SK-N-SH (cell line): Measurements from ENCODE around the gene LPP. TPM values are rescaled to one million over a fixed set of nuclear protein-coding genes. Genes with fewer than 3 reads are reported as not detected.

Experiments
- CTCF ChIA-PET: fragments of 300-600, 350-600 bp; formaldehyde crosslinking; extraction: SDS; loops from one replicate; lab custom pipeline; 2021; lab: Yijun Ruan, JAX
- POLR2A ChIA-PET: fragments of 350-600 bp; sonication (Branson Sonifier 250); formaldehyde crosslinking; extraction: SDS; loops from one replicate; lab custom pipeline; 2020; ENCODE audit warnings: antibody characterized with exemption, inconsistent platforms; lab: Yijun Ruan, JAX
- DNase-seq: peaks from one replicate; pipeline ENCODE4 v3.0.0; 2012
- H2AFZ ChIP-seq: fragments of 200-600 bp; sonication (generic); 2 replicates; pipeline ENCODE4 v1.8.1; 2016; ENCODE audit warnings: antibody characterized with exemption, mild to moderate bottlenecking, low read depth
- H3F3A ChIP-seq: fragments of 200-600 bp; sonication (generic); replicated peaks from 2 replicates; pipeline ENCODE3; 2016; ENCODE audit warnings: antibody characterized with exemption, mild to moderate bottlenecking; ENCODE audit not compliant: insufficient read depth
- H3K27ac ChIP-seq, 2 experiments: fragments of 200-500 bp in 1 of 2; fragments of 200-600 bp in 1 of 2; sonication (Bioruptor generic) in 1 of 2; sonication (generic), shearing (Covaris generic) in 1 of 2; 2 replicates each; pipeline versions ENCODE4 v1.5.1 to v1.6.1; 2014 to 2016; ENCODE audit warnings: low read depth in 2 of 2, inconsistent platforms in 1 of 2, low read length in 1 of 2, mild to moderate bottlenecking in 1 of 2, mixed read lengths in 1 of 2
- H3K27me3 ChIP-seq: fragments of 200-600 bp; sonication (generic), shearing (Covaris generic); 2 replicates; pipeline ENCODE4 v1.6.1; 2016; ENCODE audit warnings: mixed run types; ENCODE audit not compliant: insufficient read depth
- H3K36me3 ChIP-seq, 2 experiments: fragments of 200-500 bp in 1 of 2; fragments of 200-600 bp in 1 of 2; sonication (Bioruptor generic) in 1 of 2; sonication (generic) in 1 of 2; replicated peaks in 1 of 2; 2 replicates each; pipeline versions ENCODE3 to v1.5.1; 2014 to 2016; ENCODE audit warnings: low read length in 1 of 2, mild to moderate bottlenecking in 1 of 2; ENCODE audit not compliant: insufficient read depth in 2 of 2, control insufficient read depth in 1 of 2
- H3K4me1 ChIP-seq, 2 experiments: fragments of 200-500 bp in 1 of 2; fragments of 200-600 bp in 1 of 2; sonication (Bioruptor generic) in 1 of 2; sonication (generic), shearing (Covaris generic) in 1 of 2; 2 replicates each; pipeline versions ENCODE4 v1.5.1 to v1.6.1; 2014 to 2016; ENCODE audit warnings: low read depth in 1 of 2, low read length in 1 of 2, mixed run types in 1 of 2; ENCODE audit not compliant: insufficient read depth in 2 of 2, control insufficient read depth in 1 of 2
- H3K4me2 ChIP-seq: fragments of 200-600 bp; sonication (generic), shearing (Covaris generic); 2 replicates; pipeline ENCODE4 v1.6.1; 2017; ENCODE audit warnings: mixed run types
- H3K4me3 ChIP-seq, 2 experiments: fragments of 200-500 bp in 1 of 2; fragments of 200-600 bp in 1 of 2; sonication (Bioruptor generic) in 1 of 2; sonication (generic), shearing (Covaris generic) in 1 of 2; 2 replicates each; pipeline versions ENCODE4 v1.5.1 to v1.8.1; 2014 to 2016; ENCODE audit warnings: low read depth in 2 of 2, inconsistent platforms in 1 of 2, low read length in 1 of 2, mild to moderate bottlenecking in 1 of 2, mixed read lengths in 1 of 2, moderate library complexity in 1 of 2
- H3K79me2 ChIP-seq: fragments of 200-600 bp; sonication (generic); 2 replicates; pipeline ENCODE4 v1.8.1; 2017; ENCODE audit warnings: mild to moderate bottlenecking; ENCODE audit not compliant: insufficient read depth
- H3K9ac ChIP-seq: fragments of 200-600 bp; sonication (generic); 2 replicates; pipeline ENCODE4 v1.6.1; 2017; ENCODE audit warnings: mixed run types
- H3K9me2 ChIP-seq: fragments of 200-600 bp; sonication (generic); 2 replicates; pipeline ENCODE4 v1.6.1; 2017; ENCODE audit warnings: mixed run types
- H3K9me3 ChIP-seq: fragments of 200-600 bp; sonication (generic); 2 replicates; pipeline ENCODE4 v1.6.1; 2017; ENCODE audit warnings: mixed run types, mild to moderate bottlenecking, moderate library complexity
- H4K20me1 ChIP-seq: fragments of 200-600 bp; sonication (generic); 2 replicates; pipeline ENCODE4 v1.6.1; 2017; ENCODE audit warnings: mild to moderate bottlenecking, mixed run types; ENCODE audit not compliant: insufficient read depth
- CHD2 ChIP-seq: fragments of 150-350 bp; IDR thresholded peaks from 2 replicates; pipeline ENCODE4 v1.6.1; 2018; ENCODE audit warnings: low read length; ENCODE audit not compliant: partially characterized antibody
- CTCF ChIP-seq: fragments of 200-600 bp; sonication (generic); IDR thresholded peaks from 2 replicates; pipeline ENCODE4 v1.6.1; 2017; ENCODE audit warnings: antibody characterized with exemption, mild to moderate bottlenecking, moderate library complexity
- ELF1 ChIP-seq: IDR thresholded peaks from 2 replicates; pipeline ENCODE4 v1.4.0; 2012
- EP300 ChIP-seq, 2 experiments: IDR thresholded peaks; 2 replicates each; pipeline versions ENCODE4 v1.4.0 to v1.6.1; 2012; ENCODE audit warnings: borderline replicate concordance in 1 of 2, low read depth in 1 of 2, low read length in 1 of 2
- EZH2phosphoT487 ChIP-seq: fragments of 200-600 bp; sonication (generic); IDR thresholded peaks from 2 replicates; pipeline ENCODE4 v1.6.1; 2017; ENCODE audit warnings: low read depth, mixed run types, mild to moderate bottlenecking, antibody characterized with exemption, moderate library complexity, borderline replicate concordance
- FOXM1 ChIP-seq: IDR thresholded peaks from 2 replicates; pipeline ENCODE4 v1.4.0; 2012; ENCODE audit warnings: low read depth, mild to moderate bottlenecking
- GABPA ChIP-seq: IDR thresholded peaks from 2 replicates; pipeline ENCODE4 v1.4.0; 2012; ENCODE audit warnings: low read depth, mild to moderate bottlenecking
- JUND ChIP-seq: IDR thresholded peaks from 2 replicates; pipeline ENCODE4 v1.4.0; 2012
- MEF2A ChIP-seq: IDR thresholded peaks from 2 replicates; pipeline ENCODE4 v1.4.0; 2012; ENCODE audit warnings: low read depth, borderline replicate concordance
- PBX3 ChIP-seq: IDR thresholded peaks from 2 replicates; pipeline ENCODE4; 2012
- POLR2AphosphoS5 ChIP-seq: IDR thresholded peaks from 2 replicates; pipeline ENCODE4 v1.6.1; 2012; ENCODE audit warnings: low read depth, low read length
- RAD21 ChIP-seq: IDR thresholded peaks from 2 replicates; pipeline ENCODE4 v1.6.1; 2012; ENCODE audit warnings: mild to moderate bottlenecking, low read length
- REST ChIP-seq: IDR thresholded peaks from 2 replicates; pipeline ENCODE4 v1.6.1; 2012; ENCODE audit warnings: mild to moderate bottlenecking, low read depth, low read length, moderate library complexity
- RFX5 ChIP-seq: IDR thresholded peaks from 2 replicates; pipeline ENCODE4 v1.6.1; 2012; ENCODE audit warnings: mild to moderate bottlenecking, improper control_type of control experiment, low read length
- SIN3A ChIP-seq: IDR thresholded peaks from 2 replicates; pipeline ENCODE4 v1.6.1; 2012; ENCODE audit warnings: low read depth, mild to moderate bottlenecking, low read length, moderate library complexity, borderline replicate concordance
- TCF12 ChIP-seq: IDR thresholded peaks from 2 replicates; pipeline ENCODE4 v1.4.0; 2012
- TEAD4 ChIP-seq: IDR thresholded peaks from 2 replicates; pipeline ENCODE4 v1.4.0; 2012; ENCODE audit warnings: mild to moderate bottlenecking, borderline replicate concordance; ENCODE audit not compliant: insufficient read depth
- WGBS: methylation state at CpG from one replicate; pipeline ENCODE4 v1.1.6; 2017; ENCODE audit warnings: low lambda C conversion rate; 5-methylcytosine and 5-hydroxymethylcytosine counted together
- polyA plus RNA-seq, 3 experiments: library from polyadenylated mRNA; depleted of rRNA; stranded (reverse); fragments of >200 nt; gene quantifications; 2 replicates each; pipeline ENCODE4 v1.2.3, GENCODE V29; 2012
- TF ChIP-seq, protein P1 (sequence below): fragments of 150-350 bp; IDR thresholded peaks from 2 replicates; pipeline ENCODE4 v1.6.1; 2016; ENCODE audit warnings: mild to moderate bottlenecking, low read depth, low read length
- TF ChIP-seq, protein P2 (sequence below): IDR thresholded peaks from 2 replicates; pipeline ENCODE4 v1.4.0; 2012; ENCODE audit warnings: low read depth, borderline replicate concordance
- TF ChIP-seq, protein P3 (sequence below): IDR thresholded peaks from 2 replicates; pipeline ENCODE4 v1.4.0; 2012; ENCODE audit warnings: low read depth

LPP gene
- polyA plus RNA-seq, 1 of the 3 experiments (the other 2 are of a cell fraction) = 6.6 TPM

DNA sequence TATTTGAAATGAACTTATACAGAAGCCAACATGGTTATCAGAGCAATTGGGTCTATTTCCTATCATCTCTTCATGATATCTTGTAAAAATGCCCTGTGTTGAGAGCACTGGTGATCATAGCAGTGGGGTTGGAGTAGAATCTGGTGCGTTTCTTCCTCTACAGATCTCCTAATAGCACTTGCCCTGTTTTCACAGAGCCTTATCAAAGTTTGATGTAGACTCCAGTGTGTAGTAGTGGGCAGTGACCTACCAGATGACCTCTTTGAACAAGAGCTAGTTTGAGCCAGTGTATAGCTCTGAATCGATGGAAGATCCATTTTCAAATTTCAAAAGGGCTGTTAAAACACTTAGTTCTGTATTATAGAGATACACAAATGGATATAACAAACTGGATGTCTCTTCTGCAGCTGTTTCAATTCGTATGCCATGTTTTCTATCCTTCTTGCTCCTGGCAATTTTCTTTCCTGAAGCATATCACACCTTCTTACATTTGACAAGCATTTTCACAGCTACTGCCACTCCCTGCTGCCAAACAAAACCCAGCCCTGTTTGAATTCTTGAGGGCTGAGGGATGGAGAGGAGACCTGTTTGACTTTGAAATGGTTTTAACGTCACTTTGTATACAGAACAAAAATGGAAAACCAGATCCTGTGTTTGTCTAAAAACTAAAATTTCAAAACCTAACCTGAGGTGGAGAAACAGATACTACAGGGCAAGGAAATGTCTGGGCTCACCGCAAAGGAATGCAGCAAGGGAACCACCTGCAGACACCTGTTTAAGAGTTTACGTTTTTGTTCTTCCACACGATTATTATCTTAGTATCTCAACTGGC lies 663.4 kb downstream of the LPP start:
- H3K27ac ChIP-seq = no peak overlapping the region
- H3K79me2 ChIP-seq = peaks cover 10% of the 10 kb centered on the region
- H3K9me2 ChIP-seq = no peaks in the 10 kb centered on the region
- peaks cover 4% of the 10 kb centered on the region for H3F3A ChIP-seq
- CTCF ChIA-PET = no interaction called here
- no peaks in the 10 kb centered on the region for H3K27me3 ChIP-seq
- TF ChIP-seq, protein P1, sequence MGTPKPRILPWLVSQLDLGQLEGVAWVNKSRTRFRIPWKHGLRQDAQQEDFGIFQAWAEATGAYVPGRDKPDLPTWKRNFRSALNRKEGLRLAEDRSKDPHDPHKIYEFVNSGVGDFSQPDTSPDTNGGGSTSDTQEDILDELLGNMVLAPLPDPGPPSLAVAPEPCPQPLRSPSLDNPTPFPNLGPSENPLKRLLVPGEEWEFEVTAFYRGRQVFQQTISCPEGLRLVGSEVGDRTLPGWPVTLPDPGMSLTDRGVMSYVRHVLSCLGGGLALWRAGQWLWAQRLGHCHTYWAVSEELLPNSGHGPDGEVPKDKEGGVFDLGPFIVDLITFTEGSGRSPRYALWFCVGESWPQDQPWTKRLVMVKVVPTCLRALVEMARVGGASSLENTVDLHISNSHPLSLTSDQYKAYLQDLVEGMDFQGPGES = no peak
- TF ChIP-seq, protein P2, sequence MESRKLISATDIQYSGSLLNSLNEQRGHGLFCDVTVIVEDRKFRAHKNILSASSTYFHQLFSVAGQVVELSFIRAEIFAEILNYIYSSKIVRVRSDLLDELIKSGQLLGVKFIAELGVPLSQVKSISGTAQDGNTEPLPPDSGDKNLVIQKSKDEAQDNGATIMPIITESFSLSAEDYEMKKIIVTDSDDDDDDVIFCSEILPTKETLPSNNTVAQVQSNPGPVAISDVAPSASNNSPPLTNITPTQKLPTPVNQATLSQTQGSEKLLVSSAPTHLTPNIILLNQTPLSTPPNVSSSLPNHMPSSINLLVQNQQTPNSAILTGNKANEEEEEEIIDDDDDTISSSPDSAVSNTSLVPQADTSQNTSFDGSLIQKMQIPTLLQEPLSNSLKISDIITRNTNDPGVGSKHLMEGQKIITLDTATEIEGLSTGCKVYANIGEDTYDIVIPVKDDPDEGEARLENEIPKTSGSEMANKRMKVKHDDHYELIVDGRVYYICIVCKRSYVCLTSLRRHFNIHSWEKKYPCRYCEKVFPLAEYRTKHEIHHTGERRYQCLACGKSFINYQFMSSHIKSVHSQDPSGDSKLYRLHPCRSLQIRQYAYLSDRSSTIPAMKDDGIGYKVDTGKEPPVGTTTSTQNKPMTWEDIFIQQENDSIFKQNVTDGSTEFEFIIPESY = no peak
- TF ChIP-seq TEAD4 = no peak
- no peak for TF ChIP-seq EP300 (IDR thresholded peaks at IDR 0.05; ENCODE audit: borderline replicate concordance in 1 of 2, low read depth in 1 of 2, low read length in 1 of 2)
- TF ChIP-seq RAD21 = no peak
- no peak for TF ChIP-seq CHD2
- TF ChIP-seq ELF1 = no peak
- TF ChIP-seq SIN3A = no peak
- TF ChIP-seq PBX3 = no peak
- no peak for TF ChIP-seq FOXM1
- no peak for TF ChIP-seq GABPA
- no peak for TF ChIP-seq TCF12
- no peak for TF ChIP-seq POLR2AphosphoS5
- no peak for TF ChIP-seq MEF2A
- TF ChIP-seq JUND = no peak
- no peak for TF ChIP-seq RFX5
- no peak for TF ChIP-seq CTCF
- no peak for TF ChIP-seq EZH2phosphoT487
- no peak for TF ChIP-seq REST
- TF ChIP-seq, protein P3, sequence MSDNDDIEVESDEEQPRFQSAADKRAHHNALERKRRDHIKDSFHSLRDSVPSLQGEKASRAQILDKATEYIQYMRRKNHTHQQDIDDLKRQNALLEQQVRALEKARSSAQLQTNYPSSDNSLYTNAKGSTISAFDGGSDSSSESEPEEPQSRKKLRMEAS = no peak
- POLR2A ChIA-PET = no interaction called here
- no peak overlapping the region for H2AFZ ChIP-seq
- H3K9ac ChIP-seq = no peak overlapping the region
- 82% methylated on average over 7 of the region's 7 CpGs for WGBS
- no peaks in the 10 kb centered on the region for H3K36me3 ChIP-seq
- no peak overlapping the region for H3K4me3 ChIP-seq
- H3K4me1 ChIP-seq = peaks cover 0 to 26% of the 10 kb centered on the region in 2 experiments; a peak in 2 of 4 replicates
- no peak overlapping the region for H3K4me2 ChIP-seq
- no peak for DNase-seq
- no peaks in the 10 kb centered on the region for H4K20me1 ChIP-seq
- no peaks in the 10 kb centered on the region for H3K9me3 ChIP-seq
